Neural progenitor cell (in vitro differentiated cells): ENCODE measurements around the gene UPF3B.

Experiments
- CTCF ChIP-seq: fragments of 200-600 bp; sonication (generic); IDR thresholded peaks from 2 replicates; pipeline ENCODE4 v1.5.1; 2017; ENCODE audit warnings: antibody characterized with exemption, mild to moderate bottlenecking
- EZH2 ChIP-seq: fragments of 200-600 bp; sonication (generic); IDR thresholded peaks from 2 replicates; pipeline ENCODE4 v1.6.1; 2017; ENCODE audit warnings: antibody characterized with exemption, mild to moderate bottlenecking, moderate library complexity
- EZH2phosphoT487 ChIP-seq: fragments of 200-600 bp; sonication (generic); IDR thresholded peaks from 2 replicates; pipeline ENCODE4 v1.6.1; 2017; ENCODE audit warnings: antibody characterized with exemption

GRCh38 chrX:119826399-119826959, 26.3 kb downstream of the UPF3B start:
- TF ChIP-seq CTCF (no peak), EZH2 (no peak), EZH2phosphoT487 (no peak)
